Measurements from ENCODE around the gene TLE1.
A peak's percentile ranks its signal among the peaks of the same experiment; 100 is the strongest.

The TLE1 gene

DNA sequence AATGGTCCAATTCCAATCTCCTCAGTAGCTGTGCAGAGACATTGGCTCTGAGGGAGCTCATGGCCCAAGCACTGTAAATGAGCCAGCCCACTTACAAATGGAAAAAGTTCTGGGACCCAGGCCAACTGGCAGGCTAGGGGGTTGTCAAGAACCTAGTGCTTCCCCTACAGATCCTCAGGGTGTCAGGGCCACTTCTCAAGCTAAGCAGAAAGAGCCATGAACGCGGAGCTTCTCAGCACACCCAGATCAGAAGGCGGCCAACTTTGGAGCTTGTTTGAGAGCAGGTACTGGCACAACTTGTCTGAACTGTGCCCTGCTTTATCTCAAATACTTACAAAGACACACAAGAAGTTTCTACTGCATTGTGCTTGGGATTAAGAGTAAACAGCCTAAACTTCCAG, 17.5 kb downstream of the TLE1 start:
- no peak overlapping the region for H3K9ac ChIP-seq (ENCODE audit: low read depth, low read length)
- no peaks in the 10 kb centered on the region for H3K9me3 ChIP-seq (ENCODE audit: insufficient read depth, low read depth, low read length)
- peaks cover 17% of the 10 kb centered on the region for H3K4me1 ChIP-seq (ENCODE audit: insufficient read depth, low read length)
- no peak overlapping the region for H3K27ac ChIP-seq (ENCODE audit: low read depth, low read length)
- 93% methylated on average over 3 of the region's 3 CpGs for WGBS
- peaks cover 64% of the 10 kb centered on the region for H3K36me3 ChIP-seq (ENCODE audit: insufficient read depth, low read length)
- H3K27me3 ChIP-seq (ENCODE audit: insufficient read depth, low read length) = no peaks in the 10 kb centered on the region
- no peak overlapping the region for H3K4me3 ChIP-seq (ENCODE audit: low read length)

DNA sequence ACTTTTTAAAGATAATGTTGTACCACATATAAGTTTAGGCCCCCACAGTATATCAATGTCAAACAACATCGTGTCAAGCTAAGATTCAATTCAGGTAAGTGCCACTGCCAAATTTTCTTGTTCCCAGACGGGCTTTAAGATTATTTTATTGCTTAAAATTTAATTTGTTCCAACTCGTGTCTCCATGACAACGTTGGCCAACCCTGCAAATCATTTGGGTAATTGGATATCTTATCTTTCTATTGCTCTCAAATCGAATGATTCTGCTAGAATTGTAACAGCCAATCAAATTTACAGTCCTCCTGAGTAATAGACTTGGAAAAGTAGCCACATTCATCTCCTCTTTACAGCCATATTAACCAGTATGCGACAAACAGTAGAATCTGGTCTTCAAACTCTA, 19.5 kb downstream of the TLE1 start:
- 94% methylated on average over 5 of the region's 6 CpGs for whole genome bisulfite sequencing
- Histone ChIP-seq H3K4me3 (ENCODE audit: low read length) (no peak overlapping the region), H3K27me3 (ENCODE audit: insufficient read depth, low read length) (no peaks in the 10 kb centered on the region), H3K4me1 (ENCODE audit: insufficient read depth, low read length) (peaks cover 33% of the 10 kb centered on the region), H3K9ac (ENCODE audit: low read depth, low read length) (no peak overlapping the region), H3K27ac (ENCODE audit: low read depth, low read length) (no peak overlapping the region), H3K36me3 (ENCODE audit: insufficient read depth, low read length) (peaks cover 53% of the 10 kb centered on the region), H3K9me3 (ENCODE audit: insufficient read depth, low read depth, low read length) (no peaks in the 10 kb centered on the region)

DNA sequence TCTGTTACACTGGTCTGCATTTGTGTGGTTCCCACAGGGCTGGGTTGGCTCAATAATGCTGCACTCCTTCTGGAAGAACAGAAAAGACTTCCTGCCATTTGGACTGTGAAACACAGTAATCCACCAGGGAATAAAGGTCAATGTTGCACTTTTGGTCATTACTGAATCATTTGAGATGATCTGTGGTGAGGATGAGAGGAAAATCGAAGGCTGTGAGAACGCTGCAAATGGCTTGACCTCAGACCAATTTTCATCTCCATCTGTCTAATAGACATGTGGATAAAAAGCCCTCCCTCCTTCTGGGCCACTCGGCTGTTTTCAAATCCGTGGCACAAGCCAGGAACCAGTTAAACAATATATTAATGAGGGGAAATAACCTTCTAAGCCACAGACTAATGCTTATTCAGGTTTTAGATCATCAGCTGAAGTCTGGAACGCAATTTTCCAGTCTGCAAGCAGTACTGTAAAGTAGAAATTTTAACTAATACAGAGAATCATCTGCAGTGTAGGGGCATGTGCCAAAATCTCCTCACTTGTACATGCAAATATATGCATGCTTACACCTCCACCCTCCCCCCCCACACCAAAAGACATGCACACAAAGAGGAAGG, 20.2 kb downstream of the TLE1 start:
- WGBS = 100% methylated on average over 4 of the region's 5 CpGs
- no peaks in the 10 kb centered on the region for H3K9me3 ChIP-seq (ENCODE audit: insufficient read depth, low read depth, low read length)
- H3K9ac ChIP-seq (ENCODE audit: low read depth, low read length) = no peak overlapping the region
- H3K4me3 ChIP-seq (ENCODE audit: low read length) = no peak overlapping the region
- H3K27me3 ChIP-seq (ENCODE audit: insufficient read depth, low read length) = no peaks in the 10 kb centered on the region
- no peak overlapping the region for H3K27ac ChIP-seq (ENCODE audit: low read depth, low read length)
- H3K4me1 ChIP-seq (ENCODE audit: insufficient read depth, low read length) = peaks cover 40% of the 10 kb centered on the region
- peaks cover 47% of the 10 kb centered on the region for H3K36me3 ChIP-seq (ENCODE audit: insufficient read depth, low read length)

DNA sequence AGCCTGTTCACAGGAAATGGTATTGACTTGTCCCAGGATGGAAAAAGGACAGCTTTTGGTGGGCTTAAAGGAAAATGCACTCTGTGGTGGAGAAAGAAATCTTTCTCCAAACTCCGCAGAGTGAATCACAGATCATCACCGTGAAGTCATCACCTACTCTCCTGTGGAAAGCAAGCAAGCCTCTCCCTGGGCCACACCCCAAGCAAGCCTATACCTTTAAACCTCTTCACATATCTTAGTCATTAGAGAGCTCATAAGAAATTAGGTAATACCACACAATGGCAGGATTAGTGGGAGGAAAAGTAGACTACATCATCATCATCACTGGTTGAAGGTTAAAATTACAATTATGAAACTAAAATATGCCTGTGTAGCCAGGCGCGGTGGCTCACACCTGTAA, 23.2 kb downstream of the TLE1 start:
- peaks cover 32% of the 10 kb centered on the region for H3K36me3 ChIP-seq (ENCODE audit: insufficient read depth, low read length)
- 0 out of 2 replicates have a peak overlapping the region, but pooled peaks have one; percentile 7 for H3K4me3 ChIP-seq (ENCODE audit: low read length)
- H3K9me3 ChIP-seq (ENCODE audit: insufficient read depth, low read depth, low read length) = no peaks in the 10 kb centered on the region
- 89% methylated on average over 4 of the region's 4 CpGs for WGBS
- H3K27me3 ChIP-seq (ENCODE audit: insufficient read depth, low read length) = no peaks in the 10 kb centered on the region
- H3K9ac ChIP-seq (ENCODE audit: low read depth, low read length) = peak overlapping the region; percentile 0; the same call in 1 of the 2 replicates
- peak overlapping the region; percentile 61; the same call in 1 of the 2 replicates for H3K27ac ChIP-seq (ENCODE audit: low read depth, low read length)
- peaks cover 51% of the 10 kb centered on the region for H3K4me1 ChIP-seq (ENCODE audit: insufficient read depth, low read length)

DNA sequence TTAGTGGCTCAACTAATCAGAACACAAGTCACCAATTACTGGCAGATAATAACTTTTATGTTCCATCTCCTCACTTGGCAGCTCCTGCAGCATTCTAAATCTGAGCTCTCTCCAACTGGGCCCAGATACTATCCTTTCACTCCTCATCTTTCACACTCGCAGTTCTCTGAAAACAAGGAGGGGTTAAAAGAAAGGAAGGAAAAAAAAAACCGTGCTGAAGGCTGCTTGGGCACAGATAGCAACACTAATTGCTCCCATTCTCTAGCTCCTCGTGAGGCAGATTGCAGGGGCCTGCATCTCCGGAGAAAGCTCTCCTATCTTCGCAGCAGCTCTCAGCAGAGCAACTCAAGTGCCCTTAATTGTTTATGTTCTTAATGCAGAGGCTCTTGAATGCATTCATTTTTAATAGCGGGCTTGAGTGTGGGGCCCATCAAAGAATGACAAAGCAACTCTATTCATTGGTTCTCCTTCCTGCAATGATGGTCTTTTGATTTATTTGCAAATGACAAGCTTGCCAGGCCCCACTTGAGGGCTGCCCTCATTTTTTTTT, 23.9 kb downstream of the TLE1 start:
- no peaks in the 10 kb centered on the region for H3K27me3 ChIP-seq (ENCODE audit: insufficient read depth, low read length)
- 5% methylated on average over 6 of the region's 6 CpGs for WGBS
- peaks cover 26% of the 10 kb centered on the region for H3K36me3 ChIP-seq (ENCODE audit: insufficient read depth, low read length)
- H3K9me3 ChIP-seq (ENCODE audit: insufficient read depth, low read depth, low read length) = no peaks in the 10 kb centered on the region
- H3K27ac ChIP-seq (ENCODE audit: low read depth, low read length) = peak overlapping the region; percentile 61; the same call in 1 of the 2 replicates
- 0 out of 2 replicates have a peak overlapping the region, but pooled peaks have one; percentile 7 for H3K4me3 ChIP-seq (ENCODE audit: low read length)
- H3K9ac ChIP-seq (ENCODE audit: low read depth, low read length) = no peak overlapping the region; the same call in 1 of the 2 replicates
- H3K4me1 ChIP-seq (ENCODE audit: insufficient read depth, low read length) = peaks cover 51% of the 10 kb centered on the region

DNA sequence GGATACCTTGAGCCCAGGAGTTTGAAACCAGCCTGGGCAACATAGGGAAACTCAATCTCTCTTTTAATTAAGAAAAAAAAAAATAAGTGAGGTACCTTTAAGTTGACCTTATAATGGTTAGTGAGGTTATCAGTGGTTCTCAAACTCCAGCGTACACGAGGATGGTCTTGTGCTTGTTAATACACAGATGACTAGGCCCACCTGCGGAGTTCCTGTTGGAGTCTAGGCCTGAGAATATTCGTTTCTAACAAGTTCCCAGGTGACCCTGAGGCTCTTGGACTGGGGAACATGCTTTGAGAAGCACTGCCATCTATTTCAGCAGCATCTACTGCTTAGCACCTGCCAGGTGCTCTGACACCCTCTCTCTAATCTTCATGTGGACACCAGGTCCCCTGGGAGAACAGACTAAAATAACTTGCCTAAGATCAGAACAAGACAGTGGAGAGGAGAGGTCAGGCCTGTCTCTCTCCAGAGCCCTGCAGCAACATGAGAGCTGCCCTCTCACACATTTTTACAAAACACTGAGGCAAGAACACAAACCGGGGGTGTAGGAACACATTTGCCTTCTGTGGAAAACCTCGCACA, 24.6 kb downstream of the TLE1 start:
- peaks cover 51% of the 10 kb centered on the region for H3K4me1 ChIP-seq (ENCODE audit: insufficient read depth, low read length)
- H3K27me3 ChIP-seq (ENCODE audit: insufficient read depth, low read length) = no peaks in the 10 kb centered on the region
- H3K27ac ChIP-seq (ENCODE audit: low read depth, low read length) = peak overlapping the region; percentile 61; the same call in 1 of the 2 replicates
- no peaks in the 10 kb centered on the region for H3K9me3 ChIP-seq (ENCODE audit: insufficient read depth, low read depth, low read length)
- 71% methylated on average over 6 of the region's 6 CpGs for WGBS
- H3K36me3 ChIP-seq (ENCODE audit: insufficient read depth, low read length) = peaks cover 25% of the 10 kb centered on the region
- no peak overlapping the region; the same call in 1 of the 2 replicates for H3K9ac ChIP-seq (ENCODE audit: low read depth, low read length)
- no peak overlapping the region for H3K4me3 ChIP-seq (ENCODE audit: low read length)

DNA sequence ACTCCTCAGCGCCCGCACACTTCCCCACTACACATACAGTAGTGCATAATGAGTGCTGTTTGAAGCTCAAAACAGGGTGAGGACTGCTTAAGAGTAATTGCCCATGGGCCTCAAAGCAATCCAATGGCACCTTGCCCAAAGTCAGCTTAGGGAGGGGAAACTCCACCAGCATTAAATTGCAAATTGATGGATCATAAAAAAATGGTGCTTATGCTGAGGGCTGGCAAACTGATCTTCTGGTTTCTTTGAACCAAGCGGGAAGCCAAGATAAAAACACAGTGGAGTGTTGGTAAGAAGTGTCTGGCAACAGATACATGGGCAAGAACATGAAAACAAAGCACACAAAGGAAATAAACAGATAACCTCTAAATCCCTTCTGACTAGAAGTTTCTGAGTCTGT, 28.0 kb downstream of the TLE1 start:
- H3K36me3 ChIP-seq (ENCODE audit: insufficient read depth, low read length) = peaks cover 26% of the 10 kb centered on the region
- H3K27me3 ChIP-seq (ENCODE audit: insufficient read depth, low read length) = no peaks in the 10 kb centered on the region
- WGBS = 92% methylated on average over 3 of the region's 3 CpGs
- H3K4me3 ChIP-seq (ENCODE audit: low read length) = no peak overlapping the region
- no peak overlapping the region for H3K27ac ChIP-seq (ENCODE audit: low read depth, low read length)
- H3K9ac ChIP-seq (ENCODE audit: low read depth, low read length) = no peak overlapping the region
- peaks cover 44% of the 10 kb centered on the region for H3K4me1 ChIP-seq (ENCODE audit: insufficient read depth, low read length)
- H3K9me3 ChIP-seq (ENCODE audit: insufficient read depth, low read depth, low read length) = no peaks in the 10 kb centered on the region

DNA sequence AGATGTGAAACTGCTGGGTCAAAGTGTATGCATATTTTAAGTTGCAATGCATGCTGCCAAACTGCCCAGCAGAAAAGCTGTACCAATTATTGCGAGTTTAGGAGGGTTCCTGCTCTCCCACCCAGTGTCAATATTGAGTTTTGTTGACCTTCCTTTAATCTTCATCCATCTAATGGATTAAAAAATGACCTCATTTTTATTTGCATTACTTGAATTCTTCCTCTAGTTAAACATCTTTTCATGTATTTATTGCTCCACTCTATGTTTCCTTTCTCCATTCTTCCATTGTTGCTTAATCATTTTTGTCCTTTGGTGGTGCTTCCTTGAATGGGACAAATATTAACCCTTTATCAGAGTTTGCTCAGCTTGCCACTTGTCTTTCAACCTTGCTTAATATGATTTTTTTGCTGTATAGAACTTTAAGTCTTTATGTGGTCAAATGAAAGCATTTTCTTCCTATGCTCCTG, 32.4 kb downstream of the TLE1 start:
- Histone ChIP-seq H3K27ac (ENCODE audit: low read depth, low read length) (no peak overlapping the region), H3K9me3 (ENCODE audit: insufficient read depth, low read depth, low read length) (no peaks in the 10 kb centered on the region), H3K4me1 (ENCODE audit: insufficient read depth, low read length) (peaks cover 41% of the 10 kb centered on the region), H3K9ac (ENCODE audit: low read depth, low read length) (no peak overlapping the region), H3K4me3 (ENCODE audit: low read length) (no peak overlapping the region), H3K36me3 (ENCODE audit: insufficient read depth, low read length) (peaks cover 48% of the 10 kb centered on the region), H3K27me3 (ENCODE audit: insufficient read depth, low read length) (no peaks in the 10 kb centered on the region)
- WGBS = 97% methylated on average over 1 of the region's 1 CpG

DNA sequence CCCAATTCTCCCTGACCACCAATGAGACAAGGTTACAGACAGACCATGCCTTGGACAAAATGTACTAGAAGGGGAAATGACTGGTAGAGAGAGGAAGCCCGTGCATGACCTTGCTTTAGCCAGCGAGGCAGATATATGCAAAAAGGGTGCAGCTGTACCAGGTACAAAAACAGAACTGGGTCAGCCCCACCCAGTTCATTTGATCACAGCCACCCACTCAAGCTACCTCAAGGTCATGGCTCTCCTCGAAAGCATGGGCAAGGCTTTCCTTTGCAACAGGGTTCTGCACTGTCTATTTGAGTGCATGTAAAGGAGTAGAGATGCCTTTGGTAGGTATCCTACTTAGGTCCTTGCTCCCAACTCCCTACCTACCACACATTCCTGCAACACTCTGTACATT, 33.3 kb downstream of the TLE1 start:
- Histone ChIP-seq H3K9me3 (ENCODE audit: insufficient read depth, low read depth, low read length) (no peaks in the 10 kb centered on the region), H3K36me3 (ENCODE audit: insufficient read depth, low read length) (peaks cover 48% of the 10 kb centered on the region), H3K27ac (ENCODE audit: low read depth, low read length) (no peak overlapping the region), H3K4me3 (ENCODE audit: low read length) (no peak overlapping the region), H3K4me1 (ENCODE audit: insufficient read depth, low read length) (peaks cover 44% of the 10 kb centered on the region), H3K27me3 (ENCODE audit: insufficient read depth, low read length) (no peaks in the 10 kb centered on the region), H3K9ac (ENCODE audit: low read depth, low read length) (no peak overlapping the region)
- WGBS = 97% methylated on average over 3 of the region's 3 CpGs

DNA sequence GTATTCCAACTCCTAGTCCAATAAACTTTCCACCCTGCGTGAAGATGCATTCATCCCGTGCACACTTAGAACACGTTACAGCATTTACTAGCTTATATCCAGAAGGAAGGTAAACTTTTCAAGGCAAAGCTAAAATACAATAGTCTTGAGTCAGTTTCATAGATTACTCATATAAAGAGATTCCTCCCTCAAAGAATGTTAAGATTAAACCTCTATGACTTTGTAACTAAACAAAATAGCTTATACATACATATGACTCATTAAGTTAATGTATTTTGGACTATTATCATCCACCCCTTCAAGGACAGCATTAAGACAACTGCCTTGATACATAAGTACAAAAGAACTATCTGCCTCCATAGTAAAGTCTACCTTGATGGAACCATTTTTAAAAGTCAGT, 36.1 kb downstream of the TLE1 start:
- Histone ChIP-seq H3K4me3 (ENCODE audit: low read length) (no peak overlapping the region), H3K9me3 (ENCODE audit: insufficient read depth, low read depth, low read length) (no peaks in the 10 kb centered on the region), H3K4me1 (ENCODE audit: insufficient read depth, low read length) (peaks cover 63% of the 10 kb centered on the region), H3K27me3 (ENCODE audit: insufficient read depth, low read length) (no peaks in the 10 kb centered on the region), H3K36me3 (ENCODE audit: insufficient read depth, low read length) (peaks cover 58% of the 10 kb centered on the region), H3K9ac (ENCODE audit: low read depth, low read length) (no peak overlapping the region), H3K27ac (ENCODE audit: low read depth, low read length) (no peak overlapping the region)
- 100% methylated on average over 3 of the region's 3 CpGs for WGBS

DNA sequence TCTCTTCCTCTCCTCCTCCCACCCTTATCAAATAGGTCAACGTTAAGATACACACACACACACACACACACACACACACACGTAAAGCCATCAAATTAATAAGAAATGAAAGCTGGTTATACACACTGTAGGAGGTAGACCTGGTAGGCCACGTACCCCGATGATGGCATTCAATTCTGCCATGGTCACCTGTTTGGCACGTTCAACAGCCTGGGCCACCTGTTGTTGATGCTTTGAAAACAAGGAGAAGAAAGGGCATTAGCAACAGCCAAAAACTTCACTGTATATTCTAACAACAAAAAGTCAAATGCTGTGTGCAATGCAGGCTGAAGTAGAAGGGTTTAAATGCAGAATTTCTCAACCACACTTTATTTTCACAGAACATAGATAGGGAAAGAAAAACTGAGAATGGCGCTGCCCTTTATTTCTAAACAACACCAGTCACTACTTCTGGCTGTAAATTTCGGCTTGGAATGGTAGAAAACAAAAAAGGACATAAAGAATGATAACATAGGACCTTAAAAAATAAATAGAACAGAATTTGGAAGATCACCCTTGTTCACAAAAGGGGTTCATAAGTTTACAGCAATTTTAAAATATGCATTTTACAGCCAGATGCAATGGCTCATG, 37.2 kb downstream of the TLE1 start:
- Histone ChIP-seq H3K4me3 (ENCODE audit: low read length) (no peak overlapping the region), H3K27me3 (ENCODE audit: insufficient read depth, low read length) (no peaks in the 10 kb centered on the region), H3K9me3 (ENCODE audit: insufficient read depth, low read depth, low read length) (no peaks in the 10 kb centered on the region), H3K4me1 (ENCODE audit: insufficient read depth, low read length) (peaks cover 72% of the 10 kb centered on the region), H3K36me3 (ENCODE audit: insufficient read depth, low read length) (peaks cover 54% of the 10 kb centered on the region), H3K27ac (ENCODE audit: low read depth, low read length) (no peak overlapping the region), H3K9ac (ENCODE audit: low read depth, low read length) (no peak overlapping the region)
- WGBS = 81% methylated on average over 4 of the region's 7 CpGs

Data from HUES64 (cell line).